Measurements from ENCODE around the gene DPYSL5. TPM values are rescaled to one million over a fixed set of nuclear protein-coding genes. Genes with fewer than 3 reads are reported as not detected.
A peak's percentile ranks its signal among the peaks of the same experiment; 100 is the strongest.

DPYSL5 gene
- total and polyA plus RNA-seq, 2 of the 13 experiments (the other 11 are each of a cell fraction or from before 2014, with no cell fraction given): 0.15 TPM; not detected in 1

GRCh38 chr2:26925100-26925791 is 77.3 kb downstream of the DPYSL5 start (continued):
- TF ChIP-seq SP1 (IDR thresholded peaks at IDR 0.05) (no peak), SP1 (CRISPR knock-in tag; IDR thresholded peaks at IDR 0.05) (no peak; the same call in 1 of the 2 replicates), ZMYM4 (CRISPR knock-in tag; IDR thresholded peaks at IDR 0.05) (peak; percentile 87), ZNF83 (CRISPR knock-in tag; IDR thresholded peaks at IDR 0.05; ENCODE audit: borderline replicate concordance) (no peak; the same call in 1 of the 2 replicates), NKX3-1 (CRISPR knock-in tag; IDR thresholded peaks at IDR 0.05) (no peak), ELF4 (CRISPR knock-in tag; IDR thresholded peaks at IDR 0.05; ENCODE audit: borderline replicate concordance) (no peak), CCDC6 (CRISPR knock-in tag; IDR thresholded peaks at IDR 0.05) (peak; percentile 32; the same call in 1 of the 2 replicates), ZBTB10 (CRISPR knock-in tag; IDR thresholded peaks at IDR 0.05; ENCODE audit: borderline replicate concordance) (0 out of 2 replicates have a peak, but pooled peaks have one; percentile 19), ZSCAN25 (CRISPR knock-in tag; IDR thresholded peaks at IDR 0.05) (peak; percentile 87), SMARCE1 (IDR thresholded peaks at IDR 0.05; ENCODE audit: borderline replicate concordance) (no peak), TP53 (CRISPR knock-in tag; conservative IDR thresholded peaks at IDR 0.05) (no peak), ZNF234 (CRISPR knock-in tag; conservative IDR thresholded peaks at IDR 0.05) (no peak), SP2 (CRISPR knock-in tag; IDR thresholded peaks at IDR 0.05) (no peak), ZNF646 (CRISPR knock-in tag; IDR thresholded peaks at IDR 0.05) (no peak), PCBP1 (IDR thresholded peaks at IDR 0.05; ENCODE audit: borderline replicate concordance, low read depth, low read length) (no peak), CHCHD3 (CRISPR knock-in tag; IDR thresholded peaks at IDR 0.05) (0 out of 2 replicates have a peak, but pooled peaks have one; percentile 32), ARID5B (CRISPR knock-in tag; IDR thresholded peaks at IDR 0.05) (peak; percentile 83)

Measured in HepG2 (cell line).